Effector CD8-positive, alpha-beta T cell (primary cell): ENCODE measurements around the gene SCAPER.

Experiments
- DNase-seq: peaks from one replicate; lab custom pipeline; 2025; lab: John Stamatoyannopoulos, UW

SCAPER gene

GRCh38 chr15:76418352-76419140 is 486.6 kb downstream of the SCAPER start:
- DNase-seq = no peak

DNA sequence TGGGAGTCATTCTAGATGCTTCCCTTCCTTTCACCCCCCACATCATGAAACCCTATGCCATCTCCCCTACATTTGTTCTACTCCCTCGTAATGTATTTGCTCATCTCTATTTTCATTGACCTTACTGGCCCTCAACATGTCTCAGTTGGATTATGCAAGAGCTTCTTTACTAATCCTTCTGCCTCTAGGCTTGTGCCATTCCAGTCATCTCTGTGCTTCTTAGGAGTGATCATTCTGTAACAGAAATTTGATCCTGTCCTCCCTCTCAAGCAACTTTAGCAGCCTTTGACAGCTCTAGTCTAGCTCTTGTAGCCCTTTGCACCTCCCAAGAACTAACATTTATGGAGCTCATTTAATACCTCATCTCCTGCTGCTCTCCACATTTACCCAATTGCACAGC is 503.9 kb downstream of the SCAPER start:
- no peak for DNase-seq

- no peak for DNase-seq
Observed at GRCh38 chr15:76398317-76399104, 506.6 kb downstream of the SCAPER start.

DNA sequence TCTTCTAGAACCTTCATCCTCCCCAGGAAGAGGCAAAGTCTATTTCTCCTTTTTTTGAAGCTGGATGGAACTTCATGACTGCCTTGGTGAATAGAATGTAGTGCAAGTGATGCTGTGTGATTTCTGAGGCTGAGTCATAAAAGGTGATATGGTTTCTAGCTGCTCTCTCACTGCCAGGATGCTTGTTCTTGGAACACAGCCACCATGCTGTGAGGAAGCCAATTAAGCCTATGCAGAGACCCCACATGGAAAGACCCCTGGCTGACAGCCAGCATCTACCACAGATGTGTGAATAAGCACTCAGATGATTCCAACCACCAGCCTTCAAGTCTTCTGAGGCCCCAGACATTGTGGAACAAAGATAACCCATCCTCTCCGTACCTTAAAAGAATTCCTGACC is 511.5 kb downstream of the SCAPER start:
- DNase-seq = no peak

- DNase-seq = no peak
Observed at GRCh38 chr15:76391847-76392246, 513.3 kb downstream of the SCAPER start.

DNA sequence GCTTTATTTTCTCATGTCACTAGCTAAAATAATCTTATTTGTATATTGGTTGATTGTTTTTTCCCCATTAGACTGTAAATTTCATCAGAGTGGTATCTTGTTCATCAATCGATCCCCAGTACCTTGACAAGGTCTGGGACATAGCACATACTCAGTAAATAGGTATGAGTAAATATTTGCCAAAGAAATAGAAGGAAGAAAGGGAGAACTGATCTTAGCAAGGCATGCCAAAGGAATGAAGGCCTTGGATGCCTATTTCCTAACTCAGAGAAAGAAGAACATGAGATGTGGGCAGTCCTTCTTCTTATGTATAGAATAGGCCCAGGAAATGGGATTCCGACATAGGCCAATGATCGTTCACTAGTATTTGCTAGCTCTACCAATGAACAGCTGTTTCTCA is 513.8 kb downstream of the SCAPER start:
- no peak for DNase-seq

- no peak for DNase-seq
Observed at GRCh38 chr15:76390571-76390970, 514.6 kb downstream of the SCAPER start.

DNA sequence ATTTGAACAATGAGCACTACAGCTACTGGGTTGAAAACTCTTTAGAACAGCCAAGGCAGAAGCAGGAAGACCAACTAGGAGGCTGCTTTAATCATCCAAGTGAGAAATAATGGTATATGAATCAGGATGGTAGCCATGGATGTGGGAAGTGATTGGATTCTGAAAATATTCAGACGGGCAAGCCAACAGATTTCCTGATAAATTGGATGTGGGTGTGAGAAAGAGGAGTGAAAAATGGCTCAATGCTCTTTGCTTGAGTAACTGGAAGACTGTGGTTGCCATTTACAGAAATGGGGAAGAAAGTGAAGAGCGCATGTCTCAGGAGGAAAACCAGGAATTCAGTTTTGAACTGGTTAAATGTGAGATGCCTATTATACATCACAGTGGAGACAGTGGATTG is 518.2 kb downstream of the SCAPER start:
- DNase-seq = no peak

DNA sequence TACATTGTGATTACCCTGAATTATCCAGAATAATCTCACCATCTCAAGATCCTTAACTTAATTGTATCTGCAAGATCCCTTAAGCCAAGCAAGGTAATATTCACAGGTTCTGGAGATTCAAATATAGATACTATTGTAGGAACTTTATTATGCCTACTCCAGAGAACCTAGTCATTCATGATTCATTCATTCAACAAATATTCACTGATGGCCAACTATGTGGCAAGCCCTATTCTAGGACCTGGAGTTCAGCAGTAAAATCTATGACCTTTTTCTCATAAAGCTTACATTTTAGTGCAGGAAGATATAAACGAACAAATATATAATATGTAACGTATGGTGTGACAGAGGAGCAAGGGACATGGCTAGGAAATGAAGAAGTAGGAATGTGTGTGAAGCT is 519.0 kb downstream of the SCAPER start:
- DNase-seq = no peak

- no peak for DNase-seq
Observed at GRCh38 chr15:76384409-76384808, 520.7 kb downstream of the SCAPER start.

DNA sequence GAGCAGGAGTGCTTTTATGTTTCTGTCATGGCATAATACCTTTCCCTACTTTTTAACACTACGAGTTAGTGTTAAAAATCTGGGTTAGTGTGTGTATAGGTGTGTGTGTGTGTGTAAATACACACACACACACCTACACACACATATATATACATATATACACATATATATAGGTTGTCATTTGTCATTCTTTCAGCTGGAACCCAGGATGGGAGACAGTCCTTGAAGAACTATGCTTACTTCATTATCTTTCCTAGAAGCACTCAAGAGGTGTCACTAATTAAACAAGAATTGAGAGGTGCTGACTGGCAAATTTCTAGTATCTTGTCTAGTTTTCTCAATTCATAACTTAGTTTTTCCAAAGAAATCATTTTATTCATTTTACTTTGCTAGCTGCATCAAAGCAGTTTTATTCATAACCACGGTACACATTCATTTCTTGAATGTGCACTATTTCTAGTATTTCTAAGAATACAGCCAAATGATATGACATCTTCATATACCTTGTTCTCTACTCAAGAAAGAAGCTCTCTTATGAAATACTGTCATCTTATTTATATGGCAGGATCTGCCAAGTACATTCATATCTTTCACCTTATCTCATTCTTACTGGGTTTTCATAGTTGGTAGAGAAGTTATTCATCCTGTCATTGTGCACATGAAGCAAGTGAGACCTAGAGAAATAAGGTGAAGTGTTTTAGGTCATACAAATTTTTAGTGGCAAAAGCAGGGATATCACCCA is 522.0 kb downstream of the SCAPER start:
- DNase-seq = no peak

DNA sequence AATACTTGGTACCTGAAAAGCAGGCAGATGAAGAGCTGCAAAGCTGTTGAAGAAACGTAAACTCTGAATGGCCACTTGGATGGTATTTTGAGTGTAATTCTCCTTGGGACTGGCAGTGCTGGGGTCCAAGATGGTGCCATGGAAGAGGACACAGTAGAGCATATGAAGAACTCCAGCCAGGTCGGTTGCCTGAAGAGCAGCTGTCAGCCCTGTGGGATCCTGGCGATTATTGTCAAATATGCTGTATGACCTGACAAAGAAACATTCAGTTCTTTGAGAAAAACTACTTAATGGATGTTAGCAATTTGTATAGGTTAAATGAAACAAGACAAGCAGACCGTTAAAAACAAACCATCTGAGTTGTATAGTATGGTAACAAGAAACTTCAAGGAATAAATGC is 523.8 kb downstream of the SCAPER start:
- DNase-seq = no peak

- no peak for DNase-seq
Observed at GRCh38 chr15:76380249-76380648, 524.9 kb downstream of the SCAPER start.

- DNase-seq = no peak
Observed at GRCh38 chr15:76378691-76379090, 526.4 kb downstream of the SCAPER start.

GRCh38 chr15:76377751-76378150 is 527.4 kb downstream of the SCAPER start:
- no peak for DNase-seq

GRCh38 chr15:76377217-76377616 is 527.9 kb downstream of the SCAPER start:
- no peak for DNase-seq

- DNase-seq = no peak
Observed at GRCh38 chr15:76376816-76377215, 528.3 kb downstream of the SCAPER start.

GRCh38 chr15:76376029-76376428 is 529.1 kb downstream of the SCAPER start:
- DNase-seq = no peak

- no peak for DNase-seq
Observed at GRCh38 chr15:76368122-76368621, 537.0 kb downstream of the SCAPER start.

- no peak for DNase-seq
Observed at GRCh38 chr15:76366714-76367113, 538.4 kb downstream of the SCAPER start.

DNA sequence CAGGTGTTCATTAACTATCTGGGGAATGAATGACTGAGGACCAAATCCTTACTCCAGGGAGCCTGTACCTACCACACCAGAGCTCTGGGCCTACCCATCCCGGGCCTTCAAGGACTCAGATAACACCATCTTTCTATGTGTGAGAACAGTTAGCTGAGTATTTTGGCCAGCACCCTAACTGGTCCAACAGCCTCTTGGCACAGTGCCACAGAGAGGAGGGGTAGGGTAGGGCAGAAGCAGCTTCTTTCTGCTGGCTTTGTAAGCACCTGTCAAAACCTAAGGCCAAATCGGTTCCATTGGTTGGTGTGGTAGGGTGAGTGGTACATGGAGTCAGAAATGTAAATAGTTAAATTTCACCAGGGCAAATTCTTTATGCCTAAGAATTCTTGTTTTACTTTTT is 541.9 kb downstream of the SCAPER start:
- DNase-seq = no peak

GRCh38 chr15:76360416-76360815 is 544.7 kb downstream of the SCAPER start:
- DNase-seq = no peak
